Stomach smooth muscle (tissue), 2 donors: ENCODE data around the gene ELK4.

ENCODE experiments used
- H3K27ac ChIP-seq: one replicate; pipeline ENCODE4 v1.7.0; 2013; ENCODE audit warnings: mild to moderate bottlenecking, low read length, inconsistent platforms
- H3K27me3 ChIP-seq, 2 donors: one replicate each; pipeline ENCODE4 v1.7.0; 2013; ENCODE audit warnings: low read length in 2 of 2; ENCODE audit not compliant: insufficient read depth in 2 of 2, control insufficient read depth in 1 of 2
- H3K36me3 ChIP-seq, 2 donors: one replicate each; pipeline ENCODE4 v1.7.0; 2013; ENCODE audit warnings: low read length in 2 of 2; ENCODE audit not compliant: control insufficient read depth in 2 of 2, insufficient read depth in 2 of 2
- H3K4me1 ChIP-seq: one replicate; pipeline ENCODE4 v1.7.0; 2013; ENCODE audit warnings: low read length; ENCODE audit not compliant: control insufficient read depth, insufficient read depth
- H3K4me3 ChIP-seq, 2 donors: one replicate each; pipeline ENCODE4 v1.7.0; 2013; ENCODE audit warnings: low read length in 2 of 2
- H3K9ac ChIP-seq, 2 donors: one replicate each; pipeline ENCODE4 v1.7.0; 2013; ENCODE audit warnings: low read length in 2 of 2, mild to moderate bottlenecking in 1 of 2
- H3K9me3 ChIP-seq, 2 donors: one replicate each; pipeline ENCODE4 v1.7.0; 2013; ENCODE audit warnings: low read length in 2 of 2; ENCODE audit not compliant: control insufficient read depth in 2 of 2
- donor health status: healthy.
- donor health status: Pancreatic carcinoma.

Gene ELK4

DNA sequence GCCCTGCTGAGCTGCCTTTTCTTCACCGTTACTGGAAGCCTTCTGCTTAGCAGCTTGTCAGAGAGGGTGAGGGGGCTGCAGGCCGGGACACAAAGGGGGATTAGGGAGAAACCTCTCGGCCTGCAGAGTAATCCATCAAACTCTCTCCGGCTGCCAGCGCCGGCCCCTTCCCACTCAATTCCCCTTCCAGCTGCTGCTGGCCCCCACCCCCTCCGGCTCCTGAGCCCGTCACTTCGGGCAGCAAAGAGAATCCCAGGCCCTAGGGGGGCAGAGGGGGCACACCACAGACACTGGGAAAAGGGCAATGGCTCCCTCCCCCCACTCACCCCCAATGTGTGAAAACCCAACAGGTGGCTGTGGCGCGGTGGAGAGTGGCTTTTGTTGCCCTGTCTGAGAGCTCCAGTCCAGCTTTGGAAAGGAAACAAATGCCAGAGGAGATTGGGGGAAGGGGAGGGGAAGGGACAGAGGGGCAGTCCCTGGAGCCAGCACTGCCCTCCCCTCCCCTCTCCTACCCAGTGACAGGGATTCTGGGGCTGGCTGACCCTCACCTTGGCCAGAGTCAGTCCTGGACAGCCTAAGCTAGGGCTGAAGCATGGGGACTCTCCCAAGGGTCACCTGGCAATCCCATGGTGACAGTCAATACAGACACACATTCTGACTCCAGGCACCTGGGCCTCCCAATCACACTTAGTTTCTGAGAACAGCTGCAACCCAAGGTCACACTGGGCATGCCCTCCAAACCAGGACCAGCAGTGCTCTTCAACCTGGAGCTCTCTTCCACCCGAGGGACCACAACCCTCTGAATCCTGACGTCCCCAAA, 39.0 kb upstream of the ELK4 start:
- H3K27ac ChIP-seq: no peak overlapping the region
- no peak overlapping the region for H3K4me3 ChIP-seq
- H3K9ac ChIP-seq: no peak overlapping the region
- H3K9me3 ChIP-seq: no peaks in the 10 kb centered on the region
- H3K36me3 ChIP-seq: no peaks in the 10 kb centered on the region
- peaks cover 6 to 7% of the 10 kb centered on the region in 2 donors for H3K27me3 ChIP-seq
- peaks cover 11% of the 10 kb centered on the region for H3K4me1 ChIP-seq

DNA sequence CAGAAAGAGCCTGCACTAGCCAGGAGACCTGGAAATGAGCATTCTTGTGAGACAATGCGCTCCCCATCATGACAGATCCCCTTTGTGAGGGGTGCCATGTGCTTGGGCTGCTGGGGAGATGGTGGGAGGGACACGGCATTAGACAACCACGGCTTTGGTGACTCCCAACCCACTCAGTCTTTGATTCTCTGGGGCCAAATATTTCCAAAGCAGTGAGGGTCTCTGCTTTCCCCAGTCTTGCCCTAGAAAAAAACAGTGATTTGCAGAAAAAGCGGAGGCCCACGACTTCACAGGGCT, 38.3 kb upstream of the ELK4 start:
- Histone ChIP-seq H3K9me3 (no peaks in the 10 kb centered on the region), H3K36me3 (no peaks in the 10 kb centered on the region), H3K4me1 (peaks cover 11% of the 10 kb centered on the region), H3K9ac (no peak overlapping the region), H3K4me3 (no peak overlapping the region), H3K27me3 (peaks cover 5 to 7% of the 10 kb centered on the region in 2 donors), H3K27ac (no peak overlapping the region)

DNA sequence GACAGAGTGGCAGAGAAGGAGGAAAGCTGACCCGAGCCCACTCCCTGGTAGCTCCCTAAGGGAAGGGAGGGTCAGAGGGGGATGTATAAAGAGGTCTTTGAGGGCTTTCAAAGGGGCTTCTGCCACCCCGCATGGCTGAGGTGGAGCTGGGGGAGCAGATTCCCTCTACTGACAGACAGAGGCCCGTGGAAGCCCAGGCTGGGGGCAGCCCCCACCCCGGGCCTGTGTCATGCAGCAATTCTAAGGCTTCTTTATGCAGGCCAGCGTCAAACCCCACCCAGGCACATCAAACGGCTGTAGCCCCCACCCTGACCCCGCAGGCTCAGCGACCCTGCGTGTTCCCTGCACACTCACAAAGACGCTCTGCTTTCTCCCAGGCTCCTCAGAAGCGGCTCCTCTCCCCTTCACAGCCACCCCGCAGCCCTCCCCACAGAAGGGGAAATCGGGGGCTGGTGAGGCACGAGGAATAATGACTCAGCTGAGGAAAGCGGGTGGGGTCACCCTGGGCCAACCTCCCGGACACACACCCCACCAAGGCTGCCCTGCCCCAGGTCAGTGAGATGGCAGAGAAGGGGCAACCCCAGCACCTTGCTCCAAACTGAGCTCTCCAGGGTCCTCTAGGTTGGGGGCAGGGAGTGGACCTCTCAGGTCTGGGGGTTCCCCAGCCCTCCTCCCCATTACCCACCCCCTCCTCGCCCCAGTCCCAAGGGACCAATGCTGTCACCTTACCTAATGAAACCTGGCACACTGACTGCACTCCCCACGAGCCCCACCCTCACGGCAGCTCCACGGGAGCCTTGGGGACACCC, 37.7 kb upstream of the ELK4 start:
- peaks cover 5 to 7% of the 10 kb centered on the region in 2 donors for H3K27me3 ChIP-seq
- H3K4me1 ChIP-seq: peaks cover 11% of the 10 kb centered on the region
- no peaks in the 10 kb centered on the region for H3K9me3 ChIP-seq
- H3K36me3 ChIP-seq: no peaks in the 10 kb centered on the region
- no peak overlapping the region for H3K9ac ChIP-seq
- no peak overlapping the region for H3K4me3 ChIP-seq
- H3K27ac ChIP-seq: no peak overlapping the region

DNA sequence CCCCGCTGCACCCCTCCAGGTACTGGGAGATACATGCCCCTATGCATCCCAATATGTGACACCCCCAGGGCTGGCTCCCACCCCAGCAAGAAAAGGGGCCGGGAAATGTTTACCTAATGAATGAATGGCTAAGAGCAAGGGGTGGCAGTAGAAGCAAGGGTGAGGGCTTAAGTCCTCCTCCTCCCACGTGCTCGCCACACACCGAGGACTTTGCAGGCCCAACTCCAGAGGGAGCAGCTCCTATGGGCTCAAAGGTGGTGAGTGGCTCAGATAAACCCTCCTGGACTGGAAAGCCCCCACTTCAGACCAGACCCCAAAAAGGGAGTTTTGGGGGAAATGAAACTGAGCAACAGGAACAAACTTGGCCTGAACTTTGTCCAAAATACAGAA, 37.1 kb upstream of the ELK4 start:
- H3K27me3 ChIP-seq: peaks cover 5 to 7% of the 10 kb centered on the region in 2 donors
- no peaks in the 10 kb centered on the region for H3K9me3 ChIP-seq
- no peak overlapping the region for H3K27ac ChIP-seq
- peaks cover 11% of the 10 kb centered on the region for H3K4me1 ChIP-seq
- no peak overlapping the region for H3K9ac ChIP-seq
- no peaks in the 10 kb centered on the region for H3K36me3 ChIP-seq
- no peak overlapping the region for H3K4me3 ChIP-seq

DNA sequence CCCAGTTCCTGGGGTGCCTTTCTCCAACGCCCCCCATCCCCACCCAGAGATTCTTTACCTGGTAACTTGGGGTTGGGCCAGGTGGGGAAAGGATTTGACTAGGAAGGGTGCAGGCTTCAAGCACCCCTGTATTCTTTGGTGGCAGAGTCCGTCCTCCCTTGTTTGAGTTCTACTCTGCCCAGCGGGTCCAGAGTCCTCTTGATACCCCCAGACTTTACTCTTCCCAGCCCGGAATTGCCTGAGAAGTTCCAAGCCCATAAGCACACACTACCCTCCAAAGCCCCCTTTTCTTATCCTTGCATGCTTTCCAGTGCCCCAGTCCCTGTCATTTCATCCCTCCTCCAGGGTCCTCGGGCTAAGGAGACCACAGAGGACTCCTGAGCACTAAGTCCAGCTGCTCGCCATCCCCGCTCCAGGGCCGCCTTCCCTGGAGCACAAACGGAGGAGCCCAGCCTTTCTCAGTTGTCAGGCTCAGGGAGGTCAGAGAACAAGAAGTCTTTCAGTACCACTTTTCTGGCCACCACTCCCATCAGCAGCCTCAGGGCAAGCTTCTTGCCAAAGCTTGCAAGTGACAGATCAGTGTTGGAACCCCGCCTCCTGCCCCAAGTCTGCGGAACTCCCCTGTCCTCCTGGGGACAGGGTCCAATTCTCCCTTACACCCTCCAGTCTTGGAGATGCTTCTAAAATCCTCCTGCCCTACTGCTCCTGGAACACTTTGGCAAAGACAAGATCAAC, 36.3 kb upstream of the ELK4 start:
- peaks cover 5 to 7% of the 10 kb centered on the region in 2 donors for H3K27me3 ChIP-seq
- no peaks in the 10 kb centered on the region for H3K9me3 ChIP-seq
- no peaks in the 10 kb centered on the region for H3K36me3 ChIP-seq
- H3K27ac ChIP-seq: no peak overlapping the region
- H3K4me3 ChIP-seq: no peak overlapping the region
- peaks cover 11% of the 10 kb centered on the region for H3K4me1 ChIP-seq
- H3K9ac ChIP-seq: no peak overlapping the region

DNA sequence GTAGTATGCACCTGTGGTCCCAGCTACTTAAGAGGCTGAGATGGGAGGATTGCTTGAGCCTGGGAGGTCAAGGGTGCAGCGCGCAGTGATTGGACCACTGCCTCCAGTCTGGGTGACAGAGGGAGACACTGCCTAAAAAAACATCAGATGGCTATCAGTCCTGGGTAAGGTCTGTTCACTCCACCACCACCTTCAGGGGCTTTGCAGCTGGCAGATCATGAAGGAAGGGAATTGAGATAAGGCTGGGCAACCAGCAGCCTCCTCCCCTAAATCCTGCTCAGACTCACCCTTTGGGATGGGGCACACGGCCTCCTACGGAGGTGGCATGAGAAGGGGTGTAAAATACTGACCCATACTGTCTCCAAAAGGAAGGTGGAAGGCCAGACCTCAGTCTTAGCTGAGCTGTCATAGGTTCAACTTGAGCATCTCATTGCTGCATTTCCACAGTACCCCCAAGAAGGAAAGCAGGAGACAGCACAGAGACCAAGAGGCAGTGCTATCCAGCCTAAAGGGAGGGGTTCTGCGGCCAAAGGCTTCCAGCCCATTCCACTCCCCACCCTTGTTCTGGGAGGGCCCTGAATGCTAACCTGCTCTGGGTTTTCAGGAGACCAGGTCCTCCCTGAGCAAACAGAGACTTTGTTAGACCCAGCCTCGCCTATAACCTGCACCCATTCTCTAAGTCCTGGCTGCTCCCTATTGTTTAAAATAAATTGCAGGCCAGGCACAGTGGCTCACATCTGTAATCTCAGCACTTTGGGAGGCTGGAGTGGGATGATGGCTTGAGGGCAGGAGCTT, 34.8 kb upstream of the ELK4 start:
- no peak overlapping the region for H3K27ac ChIP-seq
- peaks cover 5 to 7% of the 10 kb centered on the region in 2 donors for H3K27me3 ChIP-seq
- no peaks in the 10 kb centered on the region for H3K36me3 ChIP-seq
- no peak overlapping the region for H3K9ac ChIP-seq
- no peak overlapping the region for H3K4me3 ChIP-seq
- peaks cover 11% of the 10 kb centered on the region for H3K4me1 ChIP-seq
- H3K9me3 ChIP-seq: no peaks in the 10 kb centered on the region

DNA sequence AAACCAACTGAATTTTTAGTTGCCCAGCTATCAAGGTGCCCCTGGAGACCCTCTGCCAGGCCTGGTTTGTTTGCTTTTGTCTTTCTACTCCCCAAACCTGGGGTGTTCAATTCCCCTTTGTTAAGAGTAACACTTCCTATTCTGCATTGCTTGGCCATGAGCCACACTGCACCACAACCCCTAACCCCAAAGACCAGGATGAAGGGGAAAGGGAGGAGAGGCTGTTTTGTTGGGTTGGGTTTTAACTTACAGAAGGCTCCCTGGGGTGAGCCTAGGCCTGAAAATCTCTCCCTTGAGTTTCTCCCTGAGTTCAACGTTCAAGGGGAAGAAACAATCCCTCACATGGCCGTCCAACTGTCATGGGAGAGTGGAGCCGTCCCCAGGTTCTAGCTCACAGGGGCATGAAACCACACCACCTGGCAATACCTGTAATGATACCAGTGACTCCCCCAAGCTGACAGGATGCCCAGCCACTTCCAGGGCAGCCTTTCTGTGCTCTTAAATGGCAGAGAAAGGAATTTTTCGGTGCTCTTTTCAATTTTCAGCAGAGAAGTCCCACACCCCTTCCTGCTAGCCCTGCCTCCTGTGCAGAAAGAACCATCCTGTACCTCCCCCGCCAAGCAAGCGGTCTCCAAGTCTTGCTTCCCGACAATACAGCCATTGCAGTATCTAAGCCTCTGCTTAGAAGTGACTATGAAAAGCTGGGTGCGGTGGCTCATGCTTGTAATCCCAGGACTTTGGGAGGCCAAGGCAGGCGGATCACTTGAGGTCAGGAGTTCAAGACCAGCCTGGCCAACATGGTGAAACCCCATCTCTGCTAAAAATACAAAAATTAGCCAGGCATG, 33.6 kb upstream of the ELK4 start:
- Histone ChIP-seq H3K4me1 (peaks cover 11% of the 10 kb centered on the region), H3K27ac (no peak overlapping the region), H3K9me3 (no peaks in the 10 kb centered on the region), H3K36me3 (no peaks in the 10 kb centered on the region), H3K9ac (no peak overlapping the region), H3K27me3 (peaks cover 0 to 3% of the 10 kb centered on the region in 2 donors), H3K4me3 (no peak overlapping the region)

DNA sequence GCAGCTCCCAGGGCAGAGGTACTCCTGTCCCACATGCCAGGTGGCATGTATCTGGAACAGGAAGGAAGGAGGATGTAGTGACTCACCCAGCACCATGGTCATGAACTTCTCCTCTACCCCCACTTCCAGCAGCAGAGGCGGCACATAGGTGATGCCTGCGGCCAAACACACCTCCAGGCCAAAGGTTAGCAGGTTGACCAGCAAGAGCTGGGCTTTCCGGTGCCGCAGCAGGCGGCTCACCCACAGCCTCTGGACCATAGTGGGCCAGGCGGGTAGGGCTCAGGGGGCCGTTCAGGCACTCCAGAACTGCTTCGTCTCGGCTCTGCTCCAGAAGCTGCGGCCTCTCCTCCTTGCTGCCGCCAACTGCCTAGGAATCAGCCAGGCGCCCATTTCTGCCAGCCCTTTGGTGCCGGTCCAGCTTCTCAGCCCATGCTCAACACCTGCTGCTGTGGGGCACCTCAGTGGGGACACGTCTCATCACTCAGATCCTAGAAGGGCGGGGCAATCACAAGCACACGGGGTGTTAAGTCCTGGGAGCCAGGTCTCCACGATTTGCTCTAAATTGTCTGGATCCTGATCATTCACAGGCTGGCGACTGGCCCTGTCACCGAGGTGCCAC, 32.7 kb upstream of the ELK4 start:
- Histone ChIP-seq H3K4me3 (no peak overlapping the region), H3K9ac (no peak overlapping the region), H3K27me3 (no peaks in the 10 kb centered on the region), H3K4me1 (peaks cover 10% of the 10 kb centered on the region), H3K36me3 (no peaks in the 10 kb centered on the region), H3K27ac (no peak overlapping the region), H3K9me3 (no peaks in the 10 kb centered on the region)

DNA sequence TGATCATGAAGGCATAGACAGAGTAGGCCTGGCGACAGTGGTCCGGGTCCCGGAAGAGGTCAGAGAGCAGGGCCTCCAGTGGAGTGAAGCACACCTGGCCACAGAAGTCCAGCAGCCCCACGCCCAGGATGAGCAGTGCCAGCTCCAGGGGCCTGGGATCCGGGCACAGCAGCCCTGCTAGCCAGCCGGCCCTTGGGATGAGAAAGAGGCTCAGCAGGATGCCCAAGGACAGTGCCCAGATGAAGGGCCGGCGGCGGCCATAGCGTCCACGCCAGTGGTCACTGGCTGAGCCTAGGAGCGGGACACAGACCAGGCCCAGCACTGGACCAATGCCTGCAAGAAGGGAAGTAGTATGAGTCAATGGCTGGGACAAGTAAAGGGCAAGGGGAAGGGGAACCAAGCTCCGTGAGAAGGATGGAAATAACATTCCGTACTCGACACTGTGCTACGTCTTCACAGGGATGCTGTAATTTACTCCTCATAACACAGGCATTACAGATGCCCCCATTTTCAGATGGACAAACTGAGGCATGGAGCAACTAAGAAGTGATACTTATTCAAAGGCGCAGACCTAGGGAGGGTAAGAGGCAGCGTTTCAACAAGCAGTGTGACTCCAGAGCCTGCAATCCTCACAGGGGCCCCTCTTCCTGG, 31.6 kb upstream of the ELK4 start:
- no peaks in the 10 kb centered on the region for H3K27me3 ChIP-seq
- no peak overlapping the region for H3K27ac ChIP-seq
- no peaks in the 10 kb centered on the region for H3K36me3 ChIP-seq
- H3K4me3 ChIP-seq: no peak overlapping the region
- H3K9me3 ChIP-seq: no peaks in the 10 kb centered on the region
- no peak overlapping the region for H3K9ac ChIP-seq
- peaks cover 6% of the 10 kb centered on the region for H3K4me1 ChIP-seq
